Measurements from ENCODE around the gene COX20.

DNA sequence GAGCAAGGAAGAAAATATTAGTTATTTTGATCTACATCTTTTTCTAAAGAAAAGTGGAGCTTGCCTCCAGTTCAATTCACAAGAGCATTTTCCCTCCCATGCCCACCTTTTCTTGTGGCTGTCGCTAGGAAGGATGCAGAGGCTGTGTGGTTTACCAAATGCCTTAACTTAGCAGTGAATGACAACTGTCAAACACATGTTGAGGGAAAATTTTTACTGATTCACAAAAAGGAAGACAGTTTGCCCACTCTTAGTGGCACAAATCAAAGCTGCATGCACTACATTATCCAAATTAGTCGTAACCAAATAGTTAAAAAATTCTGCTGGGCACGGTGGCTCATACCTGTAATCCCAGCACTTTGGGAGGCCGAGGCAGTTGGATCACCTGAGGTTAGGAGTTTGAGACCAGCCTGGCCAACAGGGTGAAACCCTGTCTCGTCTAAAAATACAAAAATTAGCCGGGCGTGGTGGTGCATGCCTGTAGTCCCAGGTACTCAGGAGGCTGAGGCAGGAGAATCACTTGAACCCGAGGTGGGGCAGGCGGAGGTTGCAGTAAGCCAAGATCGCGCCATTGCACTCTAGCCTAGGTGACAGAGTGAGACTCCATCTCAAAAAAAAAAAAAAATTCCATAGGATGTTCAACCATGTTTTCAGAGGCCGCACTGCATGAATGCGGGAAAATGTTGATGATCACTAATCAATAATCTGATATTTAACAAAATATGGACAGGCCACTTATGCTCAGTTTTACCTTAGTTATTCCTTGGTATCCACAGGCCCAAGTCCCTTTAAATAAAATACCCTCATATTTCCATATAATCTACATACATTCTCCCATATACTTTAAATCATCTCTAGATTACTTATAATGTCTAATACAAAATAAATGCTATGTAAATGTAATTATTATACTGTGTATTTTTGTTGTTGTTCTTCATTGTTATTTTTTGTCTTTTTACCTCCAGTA is 9.0 kb downstream of the COX20 start:
- TF ChIP-seq, protein P1, sequence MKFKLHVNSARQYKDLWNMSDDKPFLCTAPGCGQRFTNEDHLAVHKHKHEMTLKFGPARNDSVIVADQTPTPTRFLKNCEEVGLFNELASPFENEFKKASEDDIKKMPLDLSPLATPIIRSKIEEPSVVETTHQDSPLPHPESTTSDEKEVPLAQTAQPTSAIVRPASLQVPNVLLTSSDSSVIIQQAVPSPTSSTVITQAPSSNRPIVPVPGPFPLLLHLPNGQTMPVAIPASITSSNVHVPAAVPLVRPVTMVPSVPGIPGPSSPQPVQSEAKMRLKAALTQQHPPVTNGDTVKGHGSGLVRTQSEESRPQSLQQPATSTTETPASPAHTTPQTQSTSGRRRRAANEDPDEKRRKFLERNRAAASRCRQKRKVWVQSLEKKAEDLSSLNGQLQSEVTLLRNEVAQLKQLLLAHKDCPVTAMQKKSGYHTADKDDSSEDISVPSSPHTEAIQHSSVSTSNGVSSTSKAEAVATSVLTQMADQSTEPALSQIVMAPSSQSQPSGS (CRISPR knock-in tag; IDR thresholded peaks at IDR 0.05; ENCODE audit: borderline replicate concordance, low read depth), result no peak
- TF ChIP-seq GABPB1 (CRISPR knock-in tag; IDR thresholded peaks at IDR 0.05), result no peak
- TF ChIP-seq JUN (CRISPR knock-in tag; IDR thresholded peaks at IDR 0.05), result no peak
- TF ChIP-seq, protein P2, sequence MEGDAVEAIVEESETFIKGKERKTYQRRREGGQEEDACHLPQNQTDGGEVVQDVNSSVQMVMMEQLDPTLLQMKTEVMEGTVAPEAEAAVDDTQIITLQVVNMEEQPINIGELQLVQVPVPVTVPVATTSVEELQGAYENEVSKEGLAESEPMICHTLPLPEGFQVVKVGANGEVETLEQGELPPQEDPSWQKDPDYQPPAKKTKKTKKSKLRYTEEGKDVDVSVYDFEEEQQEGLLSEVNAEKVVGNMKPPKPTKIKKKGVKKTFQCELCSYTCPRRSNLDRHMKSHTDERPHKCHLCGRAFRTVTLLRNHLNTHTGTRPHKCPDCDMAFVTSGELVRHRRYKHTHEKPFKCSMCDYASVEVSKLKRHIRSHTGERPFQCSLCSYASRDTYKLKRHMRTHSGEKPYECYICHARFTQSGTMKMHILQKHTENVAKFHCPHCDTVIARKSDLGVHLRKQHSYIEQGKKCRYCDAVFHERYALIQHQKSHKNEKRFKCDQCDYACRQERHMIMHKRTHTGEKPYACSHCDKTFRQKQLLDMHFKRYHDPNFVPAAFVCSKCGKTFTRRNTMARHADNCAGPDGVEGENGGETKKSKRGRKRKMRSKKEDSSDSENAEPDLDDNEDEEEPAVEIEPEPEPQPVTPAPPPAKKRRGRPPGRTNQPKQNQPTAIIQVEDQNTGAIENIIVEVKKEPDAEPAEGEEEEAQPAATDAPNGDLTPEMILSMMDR (IDR thresholded peaks at IDR 0.05), result no peak
- TF ChIP-seq SMAD4 (CRISPR knock-in tag; IDR thresholded peaks at IDR 0.05), result no peak
- TF ChIP-seq ATF3 (CRISPR knock-in tag; conservative IDR thresholded peaks at IDR 0.05), result no peak
- no peak for TF ChIP-seq USF1 (CRISPR knock-in tag; IDR thresholded peaks at IDR 0.05)
- TF ChIP-seq, protein P3, sequence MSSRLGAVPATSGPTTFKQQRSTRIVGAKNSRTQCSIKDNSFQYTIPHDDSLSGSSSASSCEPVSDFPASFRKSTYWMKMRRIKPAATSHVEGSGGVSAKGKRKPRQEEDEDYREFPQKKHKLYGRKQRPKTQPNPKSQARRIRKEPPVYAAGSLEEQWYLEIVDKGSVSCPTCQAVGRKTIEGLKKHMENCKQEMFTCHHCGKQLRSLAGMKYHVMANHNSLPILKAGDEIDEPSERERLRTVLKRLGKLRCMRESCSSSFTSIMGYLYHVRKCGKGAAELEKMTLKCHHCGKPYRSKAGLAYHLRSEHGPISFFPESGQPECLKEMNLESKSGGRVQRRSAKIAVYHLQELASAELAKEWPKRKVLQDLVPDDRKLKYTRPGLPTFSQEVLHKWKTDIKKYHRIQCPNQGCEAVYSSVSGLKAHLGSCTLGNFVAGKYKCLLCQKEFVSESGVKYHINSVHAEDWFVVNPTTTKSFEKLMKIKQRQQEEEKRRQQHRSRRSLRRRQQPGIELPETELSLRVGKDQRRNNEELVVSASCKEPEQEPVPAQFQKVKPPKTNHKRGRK (CRISPR knock-in tag; IDR thresholded peaks at IDR 0.05; ENCODE audit: borderline replicate concordance), result no peak
- TF ChIP-seq CREM (CRISPR knock-in tag; IDR thresholded peaks at IDR 0.05), result no peak
- no peak for TF ChIP-seq MAX (CRISPR knock-in tag; IDR thresholded peaks at IDR 0.05)
